Vein endothelial cell (primary cell): ENCODE measurements around the gene ATP6V1A. TPM values are rescaled to one million over a fixed set of nuclear protein-coding genes. Genes with fewer than 3 reads are reported as not detected.

ENCODE experiments used
- total RNA-seq: library from RNA; depleted of rRNA; stranded (reverse); fragments of >200 nt; gene quantifications from 2 replicates; pipeline ENCODE4 v1.2.3, GENCODE V29; 2012

ATP6V1A gene
- total RNA-seq: 107 and 131 TPM in 2 replicates

GRCh38 chr3:113746548-113747282 is at the start of gene ATP6V1A:
Gene ATP6V1A (plus strand): TSS chr3:113747035. CDS start chr3:113778754, 31,719 bp downstream.

GRCh38 chr3:113745756-113746547 is 883 bp upstream of the ATP6V1A start, which contains the start of gene NAA50:
Gene NAA50 (minus strand): TSS chr3:113746249. CDS start chr3:113745949, 300 bp downstream.

GRCh38 chr3:113838631-113839209 is 91.9 kb downstream of the ATP6V1A start, which contains the start of gene GRAMD1C:
Gene GRAMD1C (plus strand): TSS chr3:113838788. CDS start chr3:113838910, 122 bp downstream.

Other genes with a start within 250 kb of the ATP6V1A start
- 9.8 and 10.8 TPM in 2 replicates for gene SPICE1, start 231.9 kb upstream of the ATP6V1A start, total RNA-seq
- 0.10 and 0.33 TPM in 2 replicates for gene SIDT1, start 214.5 kb upstream of the ATP6V1A start, total RNA-seq
- gene USF3, start 50.4 kb upstream of the ATP6V1A start, total RNA-seq: 13.0 and 13.7 TPM in 2 replicates
- 174 and 199 TPM in 2 replicates for gene NAA50, start 786 bp upstream of the ATP6V1A start, total RNA-seq
- 26.8 and 43.2 TPM in 2 replicates for gene GRAMD1C, start 91.8 kb downstream of the ATP6V1A start, total RNA-seq
- gene ZDHHC23, start 201.0 kb downstream of the ATP6V1A start, total RNA-seq: 4.2 and 6.3 TPM in 2 replicates